SK-N-SH (cell line): ENCODE data around the gene SGPP1. TPM values are rescaled to one million over a fixed set of nuclear protein-coding genes. Genes with fewer than 3 reads are reported as not detected.
"Not testable (repeated sequence)": the region's sequence is repeated elsewhere in the genome, so short reads cannot be mapped to it uniquely, and the experiment has no call there.

Source experiments
- CTCF ChIA-PET: fragments of 300-600, 350-600 bp; formaldehyde crosslinking; extraction: SDS; loops from one replicate; lab custom pipeline; 2021; lab: Yijun Ruan, JAX
- POLR2A ChIA-PET: fragments of 350-600 bp; sonication (Branson Sonifier 250); formaldehyde crosslinking; extraction: SDS; loops from one replicate; lab custom pipeline; 2020; ENCODE audit warnings: antibody characterized with exemption, inconsistent platforms; lab: Yijun Ruan, JAX
- DNase-seq: peaks from one replicate; pipeline ENCODE4 v3.0.0; 2012
- H2AFZ ChIP-seq: fragments of 200-600 bp; sonication (generic); 2 replicates; pipeline ENCODE4 v1.8.1; 2016; ENCODE audit warnings: antibody characterized with exemption, mild to moderate bottlenecking, low read depth
- H3F3A ChIP-seq: fragments of 200-600 bp; sonication (generic); replicated peaks from 2 replicates; pipeline ENCODE3; 2016; ENCODE audit warnings: antibody characterized with exemption, mild to moderate bottlenecking; ENCODE audit not compliant: insufficient read depth
- H3K27ac ChIP-seq, 2 experiments: fragments of 200-500 bp in 1 of 2; fragments of 200-600 bp in 1 of 2; sonication (Bioruptor generic) in 1 of 2; sonication (generic), shearing (Covaris generic) in 1 of 2; 2 replicates each; pipeline versions ENCODE4 v1.5.1 to v1.6.1; 2014 to 2016; ENCODE audit warnings: low read depth in 2 of 2, inconsistent platforms in 1 of 2, low read length in 1 of 2, mild to moderate bottlenecking in 1 of 2, mixed read lengths in 1 of 2
- H3K27me3 ChIP-seq: fragments of 200-600 bp; sonication (generic), shearing (Covaris generic); 2 replicates; pipeline ENCODE4 v1.6.1; 2016; ENCODE audit warnings: mixed run types; ENCODE audit not compliant: insufficient read depth
- H3K36me3 ChIP-seq, 2 experiments: fragments of 200-500 bp in 1 of 2; fragments of 200-600 bp in 1 of 2; sonication (Bioruptor generic) in 1 of 2; sonication (generic) in 1 of 2; replicated peaks in 1 of 2; 2 replicates each; pipeline versions ENCODE3 to v1.5.1; 2014 to 2016; ENCODE audit warnings: low read length in 1 of 2, mild to moderate bottlenecking in 1 of 2; ENCODE audit not compliant: insufficient read depth in 2 of 2, control insufficient read depth in 1 of 2
- H3K4me1 ChIP-seq, 2 experiments: fragments of 200-500 bp in 1 of 2; fragments of 200-600 bp in 1 of 2; sonication (Bioruptor generic) in 1 of 2; sonication (generic), shearing (Covaris generic) in 1 of 2; 2 replicates each; pipeline versions ENCODE4 v1.5.1 to v1.6.1; 2014 to 2016; ENCODE audit warnings: low read depth in 1 of 2, low read length in 1 of 2, mixed run types in 1 of 2; ENCODE audit not compliant: insufficient read depth in 2 of 2, control insufficient read depth in 1 of 2
- H3K4me2 ChIP-seq: fragments of 200-600 bp; sonication (generic), shearing (Covaris generic); 2 replicates; pipeline ENCODE4 v1.6.1; 2017; ENCODE audit warnings: mixed run types
- H3K4me3 ChIP-seq, 2 experiments: fragments of 200-500 bp in 1 of 2; fragments of 200-600 bp in 1 of 2; sonication (Bioruptor generic) in 1 of 2; sonication (generic), shearing (Covaris generic) in 1 of 2; 2 replicates each; pipeline versions ENCODE4 v1.5.1 to v1.8.1; 2014 to 2016; ENCODE audit warnings: low read depth in 2 of 2, inconsistent platforms in 1 of 2, low read length in 1 of 2, mild to moderate bottlenecking in 1 of 2, mixed read lengths in 1 of 2, moderate library complexity in 1 of 2
- H3K79me2 ChIP-seq: fragments of 200-600 bp; sonication (generic); 2 replicates; pipeline ENCODE4 v1.8.1; 2017; ENCODE audit warnings: mild to moderate bottlenecking; ENCODE audit not compliant: insufficient read depth
- H3K9ac ChIP-seq: fragments of 200-600 bp; sonication (generic); 2 replicates; pipeline ENCODE4 v1.6.1; 2017; ENCODE audit warnings: mixed run types
- H3K9me2 ChIP-seq: fragments of 200-600 bp; sonication (generic); 2 replicates; pipeline ENCODE4 v1.6.1; 2017; ENCODE audit warnings: mixed run types
- H3K9me3 ChIP-seq: fragments of 200-600 bp; sonication (generic); 2 replicates; pipeline ENCODE4 v1.6.1; 2017; ENCODE audit warnings: mixed run types, mild to moderate bottlenecking, moderate library complexity
- H4K20me1 ChIP-seq: fragments of 200-600 bp; sonication (generic); 2 replicates; pipeline ENCODE4 v1.6.1; 2017; ENCODE audit warnings: mild to moderate bottlenecking, mixed run types; ENCODE audit not compliant: insufficient read depth
- CTCF ChIP-seq: fragments of 200-600 bp; sonication (generic); IDR thresholded peaks from 2 replicates; pipeline ENCODE4 v1.6.1; 2017; ENCODE audit warnings: antibody characterized with exemption, mild to moderate bottlenecking, moderate library complexity
- EZH2phosphoT487 ChIP-seq: fragments of 200-600 bp; sonication (generic); IDR thresholded peaks from 2 replicates; pipeline ENCODE4 v1.6.1; 2017; ENCODE audit warnings: low read depth, mixed run types, mild to moderate bottlenecking, antibody characterized with exemption, moderate library complexity, borderline replicate concordance
- FOXM1 ChIP-seq: IDR thresholded peaks from 2 replicates; pipeline ENCODE4 v1.4.0; 2012; ENCODE audit warnings: low read depth, mild to moderate bottlenecking
- GATA2 ChIP-seq: sonication (generic); formaldehyde crosslinking; IDR thresholded peaks from 2 replicates; pipeline ENCODE4 v1.5.0; 2020; ENCODE audit warnings: mild to moderate bottlenecking, missing genetic modification reagents
- IRF3 ChIP-seq: fragments of 150-350 bp; IDR thresholded peaks from 2 replicates; pipeline ENCODE4 v1.6.1; 2016; ENCODE audit warnings: mild to moderate bottlenecking, low read depth, low read length
- MAX ChIP-seq: IDR thresholded peaks from 2 replicates; pipeline ENCODE4 v1.4.0; 2012; ENCODE audit warnings: low read depth
- MEF2A ChIP-seq: IDR thresholded peaks from 2 replicates; pipeline ENCODE4 v1.4.0; 2012; ENCODE audit warnings: low read depth, borderline replicate concordance
- RAD21 ChIP-seq: IDR thresholded peaks from 2 replicates; pipeline ENCODE4 v1.6.1; 2012; ENCODE audit warnings: mild to moderate bottlenecking, low read length
- RCOR1 ChIP-seq: fragments of 150-350 bp; IDR thresholded peaks from 2 replicates; pipeline ENCODE4 v1.6.1; 2017; ENCODE audit warnings: antibody characterized with exemption, low read length
- USF1 ChIP-seq: IDR thresholded peaks from 2 replicates; pipeline ENCODE4 v1.4.0; 2012; ENCODE audit warnings: low read depth, borderline replicate concordance
- USF2 ChIP-seq: fragments of 150-350 bp; IDR thresholded peaks from 2 replicates; pipeline ENCODE4 v1.6.1; 2017; ENCODE audit warnings: antibody characterized with exemption, low read length, low read depth, borderline replicate concordance
- YY1 ChIP-seq: IDR thresholded peaks from 2 replicates; pipeline ENCODE4 v1.4.0; 2012; ENCODE audit warnings: low read depth, mild to moderate bottlenecking
- WGBS: methylation state at CpG from one replicate; pipeline ENCODE4 v1.1.6; 2017; ENCODE audit warnings: low lambda C conversion rate; 5-methylcytosine and 5-hydroxymethylcytosine counted together
- polyA plus RNA-seq, 3 experiments: library from polyadenylated mRNA; depleted of rRNA; stranded (reverse); fragments of >200 nt; gene quantifications; 2 replicates each; pipeline ENCODE4 v1.2.3, GENCODE V29; 2012

SGPP1 gene
- polyA plus RNA-seq, 1 of the 3 experiments (the other 2 are of a cell fraction) = 8.4 TPM

- H3K4me1 ChIP-seq = peaks cover 0 to 5% of the 10 kb centered on the region in 2 experiments; a peak in 1 of 4 replicates
- H3K9ac ChIP-seq = no peak overlapping the region
- ChIA-PET CTCF (no interaction called here), POLR2A (no interaction called here)
- H3K4me3 ChIP-seq = no peak overlapping the region
- H3K79me2 ChIP-seq = no peaks in the 10 kb centered on the region
- no peak overlapping the region for H3K4me2 ChIP-seq
- no peaks in the 10 kb centered on the region for H3K36me3 ChIP-seq
- no peaks in the 10 kb centered on the region for H4K20me1 ChIP-seq
- no peaks in the 10 kb centered on the region for H3K9me3 ChIP-seq
- H3K9me2 ChIP-seq = no peaks in the 10 kb centered on the region
- no peak overlapping the region for H3K27ac ChIP-seq
- 82% methylated on average over 6 of the region's 8 CpGs for WGBS
- no peaks in the 10 kb centered on the region for H3F3A ChIP-seq
- DNase-seq = no peak
- TF ChIP-seq MAX = no peak
- no peak for TF ChIP-seq EZH2phosphoT487
- TF ChIP-seq IRF3 = no peak
- TF ChIP-seq USF2 = no peak
- no peak for TF ChIP-seq MEF2A
- no peak for TF ChIP-seq RAD21
- no peak for TF ChIP-seq YY1
- no peak for TF ChIP-seq RCOR1
- no peak for TF ChIP-seq CTCF
- TF ChIP-seq GATA2 (CRISPR knock-in tag) = no peak
- no peak for TF ChIP-seq FOXM1
- TF ChIP-seq USF1 = no peak
- H2AFZ ChIP-seq = no peak overlapping the region
- H3K27me3 ChIP-seq = no peaks in the 10 kb centered on the region
These were observed 65.1 kb downstream of the SGPP1 start for GRCh38 chr14:63662776-63663175.

- H3K36me3 ChIP-seq, H3K27me3 ChIP-seq, H3F3A ChIP-seq, H3K79me2 ChIP-seq, POLR2A ChIA-PET, H3K9me2 ChIP-seq, H3K4me2 ChIP-seq, H3K4me3 ChIP-seq, CTCF ChIA-PET, H3K4me1 ChIP-seq, DNase-seq, H3K27ac ChIP-seq, H2AFZ ChIP-seq, H3K9me3 ChIP-seq, H3K9ac ChIP-seq, H4K20me1 ChIP-seq: not testable (repeated sequence)
- WGBS = 95% methylated on average over 10 of the region's 10 CpGs
These were observed 66.0 kb downstream of the SGPP1 start for GRCh38 chr14:63661881-63662280.
